Panc1 (cell line): ENCODE measurements around the gene HOXA13. TPM values are rescaled to one million over a fixed set of nuclear protein-coding genes. Genes with fewer than 3 reads are reported as not detected.

Experiments
- ATAC-seq: fragments of 200-7000 bp; cut with Tn5 transposase; 2 replicates; pipeline ENCODE4 v1.9.1; 2020; ENCODE audit warnings: mild to moderate bottlenecking, moderate library complexity
- BruUV-seq: library from RNA; stranded (reverse); fragments of 400-500 nt; replicated peaks from 2 replicates; lab custom pipeline; 2021; lab: Mats Ljungman, UMichigan
- CTCF ChIA-PET: fragments of 300-600 bp; sonication (Branson Sonifier 250); formaldehyde crosslinking; loops from one replicate; lab custom pipeline; 2022; ENCODE audit warnings: antibody characterized with exemption; lab: Charles Lee
- POLR2A ChIA-PET: fragments of 300-600 bp; sonication (Branson Sonifier 250); formaldehyde crosslinking; loops from one replicate; lab custom pipeline; 2022; ENCODE audit warnings: antibody characterized with exemption; lab: Charles Lee
- DNase-seq: peaks from one replicate; pipeline ENCODE4 v3.0.0-alpha.2; 2010; ENCODE audit warnings: low read depth, low spot score
- H3K27ac ChIP-seq: 2 replicates; pipeline ENCODE4 v1.5.1; 2011; ENCODE audit warnings: mild to moderate bottlenecking, low read length, inconsistent platforms
- H3K27me3 ChIP-seq: fragments of 200-500 bp; sonication (Bioruptor generic); 2 replicates; pipeline ENCODE4 v1.6.0; 2014; ENCODE audit warnings: low read length, inconsistent platforms; ENCODE audit not compliant: control insufficient read depth, insufficient read depth
- H3K36me3 ChIP-seq: fragments of 200-500 bp; sonication (Bioruptor generic); 2 replicates; pipeline ENCODE4 v1.5.1; 2014; ENCODE audit warnings: inconsistent platforms, mild to moderate bottlenecking, low read length, moderate library complexity; ENCODE audit not compliant: control insufficient read depth, insufficient read depth
- H3K4me1 ChIP-seq: 2 replicates; pipeline ENCODE4 v1.5.1; 2011; ENCODE audit warnings: inconsistent platforms, mild to moderate bottlenecking, low read length, moderate library complexity; ENCODE audit not compliant: control insufficient read depth, insufficient read depth
- H3K4me3 ChIP-seq, 2 experiments: 2 replicates each; pipeline ENCODE4 v1.5.1; 2011 to 2012; ENCODE audit warnings: low read depth in 2 of 2, low read length in 2 of 2, mild to moderate bottlenecking in 2 of 2, inconsistent platforms in 1 of 2, moderate library complexity in 1 of 2
- H3K9me3 ChIP-seq: fragments of 200-500 bp; sonication (Bioruptor generic); 2 replicates; pipeline ENCODE4 v1.5.1; 2014; ENCODE audit warnings: low read depth, mild to moderate bottlenecking, inconsistent platforms, low read length, moderate library complexity; ENCODE audit not compliant: control insufficient read depth, insufficient read depth
- POLR2AphosphoS5 ChIP-seq: IDR thresholded peaks from 2 replicates; pipeline ENCODE4 v1.6.1; 2012; ENCODE audit warnings: mild to moderate bottlenecking, low read depth, low read length, moderate library complexity
- SIN3A ChIP-seq: IDR thresholded peaks from 2 replicates; pipeline ENCODE4 v1.6.1; 2012; ENCODE audit warnings: low read depth, mild to moderate bottlenecking, low read length, moderate library complexity, borderline replicate concordance; ENCODE audit not compliant: insufficient read depth
- TCF7L2 ChIP-seq: IDR thresholded peaks from 2 replicates; pipeline ENCODE4 v1.6.1; 2011; ENCODE audit warnings: mild to moderate bottlenecking, low read depth, low read length, inconsistent platforms
- in situ Hi-C: cut with HindIII; loops from 2 replicates; pipeline ENCODE4 v1.10.0; 2016; ENCODE audit warnings: low sequenced_read_pairs, low pct_unique_long_range_greater_than_20kb
- intact Hi-C: fragments of 100-400 bp; cut with micrococcal nuclease; formaldehyde crosslinking; loops from one replicate; pipeline ENCODE4 v1.10.0; 2022; ENCODE audit not compliant: unreplicated experiment
- total RNA-seq: library from RNA; stranded (reverse); gene quantifications from one replicate; pipeline ENCODE4 v1.2.1, GENCODE V29; 2021; ENCODE audit not compliant: unreplicated experiment
- TF ChIP-seq, protein P1 (sequence below): fragments of 450-650 bp; IDR thresholded peaks from 2 replicates; pipeline ENCODE4 v1.5.1; 2017; ENCODE audit warnings: mild to moderate bottlenecking
- TF ChIP-seq, protein P2 (sequence below), 2 experiments: IDR thresholded peaks; 2 replicates each; pipeline ENCODE4 v1.6.1; 2011 to 2012; ENCODE audit warnings: low read depth in 2 of 2, control low read depth in 1 of 2, low read length in 1 of 2, mild to moderate bottlenecking in 1 of 2, moderate library complexity in 1 of 2; ENCODE audit not compliant: insufficient read depth in 1 of 2

HOXA13 gene
- total RNA-seq, 1 experiment from 2014 or later: 1.2 TPM

DNA sequence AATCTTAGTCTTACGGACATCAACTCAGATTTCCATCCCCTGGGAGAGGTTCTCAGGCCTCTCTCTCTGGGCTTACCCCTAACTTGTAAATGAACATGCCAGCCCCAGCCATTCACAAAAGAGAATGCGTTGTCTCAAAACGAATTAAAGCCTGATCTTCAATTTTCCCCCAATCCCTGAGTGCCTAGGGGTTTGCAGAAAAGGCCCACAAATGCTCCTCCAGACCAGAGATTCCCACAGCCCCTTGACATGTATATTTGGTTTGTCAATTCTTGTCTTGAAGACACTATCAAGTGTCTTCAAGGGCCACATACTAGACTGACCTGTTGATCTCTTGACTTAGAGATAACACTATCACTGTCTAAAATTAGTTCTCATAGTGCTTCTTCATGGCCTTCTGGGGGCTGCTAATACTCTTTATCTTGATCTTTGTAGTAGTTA lies 11.9 kb upstream of the HOXA13 start:
- Histone ChIP-seq H3K36me3 (no peaks in the 10 kb centered on the region), H3K4me3 (no peak overlapping the region), H3K27me3 (no peaks in the 10 kb centered on the region; the same call in 1 of the 2 replicates), H3K27ac (no peak overlapping the region), H3K9me3 (no peaks in the 10 kb centered on the region), H3K4me1 (peaks cover 6% of the 10 kb centered on the region)
- ChIA-PET POLR2A (no interaction called here), CTCF (no interaction called here)
- BruUV-seq: no TSS peak
- no peak for ATAC-seq
- intact Hi-C loops: no loop called here
- in situ Hi-C loops: no loop called here
- DNase-seq: no peak
- no peak for TF ChIP-seq SIN3A
- TF ChIP-seq, protein P1, sequence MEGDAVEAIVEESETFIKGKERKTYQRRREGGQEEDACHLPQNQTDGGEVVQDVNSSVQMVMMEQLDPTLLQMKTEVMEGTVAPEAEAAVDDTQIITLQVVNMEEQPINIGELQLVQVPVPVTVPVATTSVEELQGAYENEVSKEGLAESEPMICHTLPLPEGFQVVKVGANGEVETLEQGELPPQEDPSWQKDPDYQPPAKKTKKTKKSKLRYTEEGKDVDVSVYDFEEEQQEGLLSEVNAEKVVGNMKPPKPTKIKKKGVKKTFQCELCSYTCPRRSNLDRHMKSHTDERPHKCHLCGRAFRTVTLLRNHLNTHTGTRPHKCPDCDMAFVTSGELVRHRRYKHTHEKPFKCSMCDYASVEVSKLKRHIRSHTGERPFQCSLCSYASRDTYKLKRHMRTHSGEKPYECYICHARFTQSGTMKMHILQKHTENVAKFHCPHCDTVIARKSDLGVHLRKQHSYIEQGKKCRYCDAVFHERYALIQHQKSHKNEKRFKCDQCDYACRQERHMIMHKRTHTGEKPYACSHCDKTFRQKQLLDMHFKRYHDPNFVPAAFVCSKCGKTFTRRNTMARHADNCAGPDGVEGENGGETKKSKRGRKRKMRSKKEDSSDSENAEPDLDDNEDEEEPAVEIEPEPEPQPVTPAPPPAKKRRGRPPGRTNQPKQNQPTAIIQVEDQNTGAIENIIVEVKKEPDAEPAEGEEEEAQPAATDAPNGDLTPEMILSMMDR: no peak
- TF ChIP-seq, protein P2, sequence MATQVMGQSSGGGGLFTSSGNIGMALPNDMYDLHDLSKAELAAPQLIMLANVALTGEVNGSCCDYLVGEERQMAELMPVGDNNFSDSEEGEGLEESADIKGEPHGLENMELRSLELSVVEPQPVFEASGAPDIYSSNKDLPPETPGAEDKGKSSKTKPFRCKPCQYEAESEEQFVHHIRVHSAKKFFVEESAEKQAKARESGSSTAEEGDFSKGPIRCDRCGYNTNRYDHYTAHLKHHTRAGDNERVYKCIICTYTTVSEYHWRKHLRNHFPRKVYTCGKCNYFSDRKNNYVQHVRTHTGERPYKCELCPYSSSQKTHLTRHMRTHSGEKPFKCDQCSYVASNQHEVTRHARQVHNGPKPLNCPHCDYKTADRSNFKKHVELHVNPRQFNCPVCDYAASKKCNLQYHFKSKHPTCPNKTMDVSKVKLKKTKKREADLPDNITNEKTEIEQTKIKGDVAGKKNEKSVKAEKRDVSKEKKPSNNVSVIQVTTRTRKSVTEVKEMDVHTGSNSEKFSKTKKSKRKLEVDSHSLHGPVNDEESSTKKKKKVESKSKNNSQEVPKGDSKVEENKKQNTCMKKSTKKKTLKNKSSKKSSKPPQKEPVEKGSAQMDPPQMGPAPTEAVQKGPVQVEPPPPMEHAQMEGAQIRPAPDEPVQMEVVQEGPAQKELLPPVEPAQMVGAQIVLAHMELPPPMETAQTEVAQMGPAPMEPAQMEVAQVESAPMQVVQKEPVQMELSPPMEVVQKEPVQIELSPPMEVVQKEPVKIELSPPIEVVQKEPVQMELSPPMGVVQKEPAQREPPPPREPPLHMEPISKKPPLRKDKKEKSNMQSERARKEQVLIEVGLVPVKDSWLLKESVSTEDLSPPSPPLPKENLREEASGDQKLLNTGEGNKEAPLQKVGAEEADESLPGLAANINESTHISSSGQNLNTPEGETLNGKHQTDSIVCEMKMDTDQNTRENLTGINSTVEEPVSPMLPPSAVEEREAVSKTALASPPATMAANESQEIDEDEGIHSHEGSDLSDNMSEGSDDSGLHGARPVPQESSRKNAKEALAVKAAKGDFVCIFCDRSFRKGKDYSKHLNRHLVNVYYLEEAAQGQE (IDR thresholded peaks at IDR 0.05; ENCODE audit: insufficient read depth in 1 of 2, low read depth in 2 of 2, low read length in 1 of 2): no peak
- TF ChIP-seq TCF7L2: no peak
- no peak for TF ChIP-seq POLR2AphosphoS5

DNA sequence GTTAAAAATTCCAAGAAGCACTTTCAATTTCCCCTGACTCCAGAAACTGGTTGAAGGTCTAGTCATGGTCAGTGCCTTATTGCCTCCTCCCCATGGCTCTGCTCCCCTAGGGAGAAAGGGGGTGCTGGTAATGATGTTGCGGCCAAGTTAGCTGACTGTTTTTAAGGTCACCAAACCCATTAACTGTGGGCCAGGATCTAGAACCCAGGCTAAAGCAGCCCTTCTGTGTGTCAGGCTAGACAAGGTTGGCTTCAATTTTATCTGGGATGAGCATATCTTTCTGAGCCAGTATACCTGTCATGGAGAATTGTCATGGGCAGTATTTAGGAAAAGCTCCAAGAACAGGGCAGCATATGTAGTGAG lies 11.2 kb upstream of the HOXA13 start:
- ATAC-seq (no peak), DNase-seq (no peak)
- no peaks in the 10 kb centered on the region for H3K36me3 ChIP-seq
- H3K9me3 ChIP-seq: no peaks in the 10 kb centered on the region
- H3K4me3 ChIP-seq: no peak overlapping the region
- H3K27me3 ChIP-seq: no peaks in the 10 kb centered on the region; the same call in 1 of the 2 replicates
- BruUV-seq: no TSS peak
- POLR2A ChIA-PET: interaction anchor here (0.6 kb wide), 1 partner anchor 309 kb away, joined by 17 read pairs; no protein-coding TSS in a partner anchor
- no peak overlapping the region; the same call in 1 of the 2 replicates for H3K27ac ChIP-seq
- intact Hi-C loops: no loop called here
- in situ Hi-C loops: no loop called here
- TF ChIP-seq, protein P1: no peak
- TF ChIP-seq TCF7L2 (no peak), POLR2AphosphoS5 (no peak), SIN3A (no peak)
- TF ChIP-seq, protein P2 (IDR thresholded peaks at IDR 0.05; ENCODE audit: insufficient read depth in 1 of 2, low read depth in 2 of 2, low read length in 1 of 2): no peak
- peaks cover 6% of the 10 kb centered on the region for H3K4me1 ChIP-seq
- CTCF ChIA-PET: interaction anchor here (1.3 kb wide), 1 partner anchor 15 kb away, joined by 3 read pairs; no protein-coding TSS in a partner anchor
